Glutamatergic neuron (in vitro differentiated cells): ENCODE measurements around the gene ADCK2. TPM values are rescaled to one million over a fixed set of nuclear protein-coding genes. Genes with fewer than 3 reads are reported as not detected.
"Not testable (repeated sequence)": the region's sequence is repeated elsewhere in the genome, so short reads cannot be mapped to it uniquely, and the experiment has no call there.

Experiments used
- DNase-seq: peaks from one replicate; pipeline ENCODE4 v3.0.0; 2022
- H3K27ac Mint-ChIP-seq: one replicate; pipeline ENCODE4 v1.8.0; 2020; ENCODE audit warnings: mild to moderate bottlenecking, mixed read lengths, inconsistent platforms; ENCODE audit not compliant: unreplicated experiment
- H3K27me3 Mint-ChIP-seq: one replicate; pipeline ENCODE4 v1.8.0; 2020; ENCODE audit warnings: mild to moderate bottlenecking, moderate library complexity, mixed read lengths, inconsistent platforms; ENCODE audit not compliant: unreplicated experiment
- H3K36me3 Mint-ChIP-seq: one replicate; pipeline ENCODE4 v1.8.0; 2020; ENCODE audit warnings: mild to moderate bottlenecking, mixed read lengths, inconsistent platforms; ENCODE audit not compliant: unreplicated experiment
- H3K4me1 Mint-ChIP-seq: one replicate; pipeline ENCODE4 v1.8.0; 2020; ENCODE audit warnings: mild to moderate bottlenecking, low read depth, mixed read lengths, inconsistent platforms; ENCODE audit not compliant: unreplicated experiment
- H3K4me3 Mint-ChIP-seq: one replicate; pipeline ENCODE4 v1.8.0; 2020; ENCODE audit warnings: mild to moderate bottlenecking, mixed read lengths, inconsistent platforms; ENCODE audit not compliant: unreplicated experiment
- H3K9me3 Mint-ChIP-seq: one replicate; pipeline ENCODE4 v1.8.0; 2020; ENCODE audit warnings: mild to moderate bottlenecking, moderate library complexity, mixed read lengths, inconsistent platforms; ENCODE audit not compliant: unreplicated experiment
- long read RNA-seq: library from polyadenylated mRNA; unstranded; transcript quantifications from one replicate; pipeline ENCODE4 v2.0.0, GENCODE V29; 2020; ENCODE audit not compliant: unreplicated experiment
- total RNA-seq: library from RNA; stranded (reverse); fragmentation: NEBNext Ultra II Directional; extraction: Animal tissue kit (Norgen Biotek cat#: 25700); gene quantifications from one replicate; pipeline ENCODE4 v1.2.1, GENCODE V29; 2021; ENCODE audit not compliant: unreplicated experiment
- TF ChIP-seq, protein P1 (sequence below): fragments of 200-600 bp; sonication (generic); IDR thresholded peaks from one replicate; pipeline ENCODE4 v1.5.0; 2021; ENCODE audit not compliant: partially characterized antibody, unreplicated experiment

The ADCK2 gene, protein sequence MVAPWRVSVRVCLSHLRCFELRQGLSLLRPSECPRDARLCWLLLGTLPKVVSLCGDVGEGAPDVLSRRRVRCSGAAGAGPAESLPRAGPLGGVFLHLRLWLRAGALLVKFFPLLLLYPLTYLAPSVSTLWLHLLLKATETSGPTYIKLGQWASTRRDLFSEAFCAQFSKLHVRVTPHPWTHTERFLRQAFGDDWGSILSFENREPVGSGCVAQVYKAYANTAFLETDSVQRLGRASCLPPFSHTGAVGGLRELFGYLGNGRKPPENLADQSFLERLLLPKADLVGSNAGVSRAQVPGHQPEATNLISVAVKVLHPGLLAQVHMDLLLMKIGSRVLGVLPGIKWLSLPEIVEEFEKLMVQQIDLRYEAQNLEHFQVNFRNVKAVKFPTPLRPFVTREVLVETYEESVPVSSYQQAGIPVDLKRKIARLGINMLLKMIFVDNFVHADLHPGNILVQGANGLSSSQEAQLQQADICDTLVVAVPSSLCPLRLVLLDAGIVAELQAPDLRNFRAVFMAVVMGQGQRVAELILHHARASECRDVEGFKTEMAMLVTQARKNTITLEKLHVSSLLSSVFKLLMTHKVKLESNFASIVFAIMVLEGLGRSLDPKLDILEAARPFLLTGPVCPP
- 9.1 TPM for total RNA-seq
- long read RNA-seq, partial matches to known transcripts: 0 of 1 reads
- long read RNA-seq, other reads (novel, unspliced or antisense): 1 of 1 reads

DNA sequence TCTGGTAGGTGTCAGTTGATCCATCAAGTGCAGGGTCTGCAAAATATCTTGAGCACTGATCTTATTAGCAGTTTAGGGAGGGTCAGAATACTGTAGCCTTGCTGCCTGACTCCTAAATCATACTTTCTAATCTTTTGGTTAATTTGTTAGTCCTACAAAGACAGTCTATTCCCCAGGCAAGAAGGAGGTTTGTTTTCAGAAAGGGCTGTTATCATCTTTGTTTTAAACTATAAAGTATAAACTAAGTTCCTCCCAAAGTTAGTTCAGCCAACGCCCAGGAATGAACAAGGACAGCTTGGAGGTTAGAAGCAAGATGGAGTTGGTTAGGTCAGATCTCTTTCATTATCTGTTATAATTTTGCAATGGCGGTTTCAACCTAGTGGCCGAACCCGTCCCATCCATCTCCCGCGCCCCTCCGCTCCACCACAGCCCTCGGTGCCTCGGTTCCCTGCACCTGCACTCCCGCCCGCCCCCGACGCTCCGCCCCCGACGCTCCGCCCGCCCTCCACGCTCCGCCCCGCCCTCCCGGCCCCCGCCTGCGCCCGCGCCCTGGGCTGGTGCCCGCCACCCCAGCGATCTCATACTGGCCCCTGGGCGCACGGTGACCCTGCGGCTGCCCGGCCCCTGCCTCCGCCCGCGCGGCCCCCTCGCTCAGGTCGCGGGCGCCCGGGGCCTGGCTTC lies at the start of gene ADCK2:
ADCK2 (plus strand) TSS at position 564 of the 681 bp plus-strand sequence. CDS start 386 bp downstream, outside the sequence.
- TF ChIP-seq, protein P1, sequence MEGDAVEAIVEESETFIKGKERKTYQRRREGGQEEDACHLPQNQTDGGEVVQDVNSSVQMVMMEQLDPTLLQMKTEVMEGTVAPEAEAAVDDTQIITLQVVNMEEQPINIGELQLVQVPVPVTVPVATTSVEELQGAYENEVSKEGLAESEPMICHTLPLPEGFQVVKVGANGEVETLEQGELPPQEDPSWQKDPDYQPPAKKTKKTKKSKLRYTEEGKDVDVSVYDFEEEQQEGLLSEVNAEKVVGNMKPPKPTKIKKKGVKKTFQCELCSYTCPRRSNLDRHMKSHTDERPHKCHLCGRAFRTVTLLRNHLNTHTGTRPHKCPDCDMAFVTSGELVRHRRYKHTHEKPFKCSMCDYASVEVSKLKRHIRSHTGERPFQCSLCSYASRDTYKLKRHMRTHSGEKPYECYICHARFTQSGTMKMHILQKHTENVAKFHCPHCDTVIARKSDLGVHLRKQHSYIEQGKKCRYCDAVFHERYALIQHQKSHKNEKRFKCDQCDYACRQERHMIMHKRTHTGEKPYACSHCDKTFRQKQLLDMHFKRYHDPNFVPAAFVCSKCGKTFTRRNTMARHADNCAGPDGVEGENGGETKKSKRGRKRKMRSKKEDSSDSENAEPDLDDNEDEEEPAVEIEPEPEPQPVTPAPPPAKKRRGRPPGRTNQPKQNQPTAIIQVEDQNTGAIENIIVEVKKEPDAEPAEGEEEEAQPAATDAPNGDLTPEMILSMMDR: no peak
- Mint-ChIP-seq H3K9me3 (peaks cover 4% of the 10 kb centered on the region), H3K27ac (peak within 1 kb of the TSS; percentile 11), H3K4me1 (peaks cover 5% of the 10 kb centered on the region), H3K27me3 (peaks cover 2% of the 10 kb centered on the region), H3K36me3 (no peaks in the 10 kb centered on the region), H3K4me3 (peak within 1 kb of the TSS; percentile 81)
- DNase-seq: peak; percentile 61

DNA sequence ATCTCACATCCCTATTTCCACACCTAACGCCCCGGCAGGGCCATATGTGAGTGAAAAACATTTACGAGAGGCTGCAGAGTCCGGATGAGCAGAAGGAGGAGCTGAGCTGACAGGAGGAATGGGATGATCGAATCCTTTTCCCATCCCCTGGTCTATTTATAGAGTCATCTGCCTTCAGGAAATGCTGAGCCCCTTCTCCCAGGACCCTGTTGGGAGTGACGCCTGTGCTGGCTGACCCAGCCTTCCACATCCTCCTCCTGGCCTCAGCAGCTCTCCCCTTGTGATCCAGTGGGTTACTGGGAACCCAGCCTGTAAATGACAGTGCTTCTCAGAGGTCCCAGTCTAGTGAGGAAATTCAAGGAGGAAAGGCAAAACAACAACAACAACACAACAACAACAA lies 48.8 kb upstream of the ADCK2 start:
- peak overlapping the region; percentile 97 for H3K27ac Mint-ChIP-seq

DNA sequence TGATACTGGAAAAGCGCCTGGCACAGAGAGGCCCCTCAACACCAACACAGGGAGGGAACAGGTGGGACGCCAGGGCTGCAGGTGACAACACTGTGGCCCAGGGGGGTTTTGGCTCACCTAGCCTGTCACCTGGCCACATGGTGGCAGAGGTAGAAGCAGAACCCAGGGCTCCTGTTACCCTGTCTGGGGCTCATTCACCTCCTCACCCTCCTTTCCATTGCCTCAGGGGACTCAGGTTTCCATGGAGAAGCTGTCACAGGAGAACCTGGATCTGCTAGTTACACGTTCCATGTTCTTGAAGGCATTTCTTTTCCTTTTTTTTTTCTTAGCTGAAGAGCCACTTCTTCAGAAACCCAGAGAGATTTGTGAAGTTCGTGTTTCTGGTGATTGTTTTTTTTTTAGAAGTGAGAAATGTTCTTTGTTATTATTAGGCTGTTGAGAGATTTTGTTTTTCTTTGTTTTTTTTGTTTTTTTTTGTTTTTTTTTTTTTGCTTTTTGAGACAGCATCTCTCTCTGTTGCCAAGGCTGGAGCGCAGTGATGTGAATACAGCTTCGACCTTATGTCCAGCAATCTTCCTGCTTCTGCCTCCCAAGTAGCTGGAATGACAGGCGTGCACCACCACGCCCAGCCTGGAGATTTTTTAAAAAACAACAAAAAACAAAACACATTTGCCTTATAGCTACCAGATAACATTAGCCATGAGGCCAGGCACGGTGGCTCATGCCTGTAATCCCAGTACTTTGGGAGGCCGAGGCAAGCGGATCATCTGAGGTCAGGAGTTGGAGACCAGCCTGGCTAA lies 48.2 kb upstream of the ADCK2 start:
- Mint-ChIP-seq H3K27ac (peak overlapping the region; percentile 97), H3K27me3 (peaks cover 2% of the 10 kb centered on the region), H3K9me3 (peaks cover 5% of the 10 kb centered on the region), H3K4me3 (peak overlapping the region; percentile 86), H3K4me1 (peaks cover 25% of the 10 kb centered on the region), H3K36me3 (no peaks in the 10 kb centered on the region)
- no peak for DNase-seq
- TF ChIP-seq, protein P1: no peak

More for the DNA sequence above, 48.8 kb upstream of the ADCK2 start:
- peak overlapping the region; percentile 86 for H3K4me3 Mint-ChIP-seq
- H3K4me1 Mint-ChIP-seq: peaks cover 22% of the 10 kb centered on the region
- no peaks in the 10 kb centered on the region for H3K36me3 Mint-ChIP-seq
- peaks cover 5% of the 10 kb centered on the region for H3K9me3 Mint-ChIP-seq
- TF ChIP-seq, protein P1: no peak
- peaks cover 1% of the 10 kb centered on the region for H3K27me3 Mint-ChIP-seq
- DNase-seq: peak; percentile 41

DNA sequence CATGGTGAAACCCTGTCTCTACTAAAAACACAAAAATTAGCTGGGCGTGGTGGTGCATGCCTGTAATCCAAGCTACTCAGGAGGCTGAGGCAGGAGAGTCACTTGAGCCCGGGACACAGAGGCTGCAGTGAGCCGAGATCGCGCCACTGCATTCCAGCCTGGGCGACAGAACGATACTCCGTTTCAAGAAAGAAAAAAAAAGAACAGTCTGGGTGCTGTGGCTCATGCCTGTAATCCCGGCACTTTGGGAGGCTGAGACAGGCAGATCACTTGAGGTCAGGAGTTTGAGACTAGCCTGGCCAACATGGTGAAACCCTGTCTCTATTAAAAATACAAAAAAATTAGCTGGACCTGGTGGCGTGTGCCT lies 47.6 kb upstream of the ADCK2 start:
- H3K9me3 Mint-ChIP-seq, DNase-seq, H3K36me3 Mint-ChIP-seq, H3K4me3 Mint-ChIP-seq, H3K27me3 Mint-ChIP-seq: not testable (repeated sequence)
- peak overlapping the region; percentile 77 for H3K27ac Mint-ChIP-seq
- H3K4me1 Mint-ChIP-seq: peaks cover 25% of the 10 kb centered on the region
